Measurements from ENCODE around the gene BCAN. TPM values are rescaled to one million over a fixed set of nuclear protein-coding genes. Genes with fewer than 3 reads are reported as not detected.

Gene BCAN
- total RNA-seq, 1 donor = not detected

DNA sequence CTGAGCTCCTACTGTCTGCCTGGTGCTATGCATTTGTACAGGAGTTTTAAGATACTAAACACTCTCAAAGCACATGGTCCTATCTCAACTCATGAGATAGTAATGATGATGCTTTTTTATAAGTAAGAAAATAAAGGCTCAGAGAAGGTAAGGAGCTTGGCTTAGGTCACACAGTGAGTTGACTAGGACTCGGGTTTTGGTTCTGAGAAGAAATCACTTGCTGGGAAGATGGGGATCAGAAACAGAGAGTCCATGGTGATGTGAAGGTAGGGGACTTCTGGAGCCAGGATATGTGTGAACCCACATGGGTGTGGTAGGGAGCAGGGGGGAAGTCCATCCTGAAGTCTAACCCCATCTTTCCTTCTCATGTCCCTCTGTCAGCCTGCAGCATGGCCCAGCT is 3.7 kb downstream of the BCAN start:
- Histone ChIP-seq H3K27me3 (ENCODE audit: insufficient read depth, low read length) (peaks cover 78% of the 10 kb centered on the region), H3K9me3 (ENCODE audit: low read depth, low read length) (no peaks in the 10 kb centered on the region), H3K4me3 (ENCODE audit: low read length) (no peak overlapping the region), H3K4me1 (ENCODE audit: insufficient read depth, low read length) (peaks cover 20% of the 10 kb centered on the region)

DNA sequence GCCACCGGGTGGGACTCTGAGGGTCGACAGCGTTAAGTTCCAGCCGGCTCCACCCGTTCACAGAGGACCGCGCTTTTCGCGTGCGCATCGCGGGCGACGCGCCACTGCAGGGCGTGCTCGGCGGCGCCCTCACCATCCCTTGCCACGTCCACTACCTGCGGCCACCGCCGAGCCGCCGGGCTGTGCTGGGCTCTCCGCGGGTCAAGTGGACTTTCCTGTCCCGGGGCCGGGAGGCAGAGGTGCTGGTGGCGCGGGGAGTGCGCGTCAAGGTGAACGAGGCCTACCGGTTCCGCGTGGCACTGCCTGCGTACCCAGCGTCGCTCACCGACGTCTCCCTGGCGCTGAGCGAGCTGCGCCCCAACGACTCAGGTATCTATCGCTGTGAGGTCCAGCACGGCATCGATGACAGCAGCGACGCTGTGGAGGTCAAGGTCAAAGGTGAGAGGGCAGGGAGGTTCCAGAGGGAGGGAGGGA is 4.9 kb downstream of the BCAN start:
- peaks cover 14% of the 10 kb centered on the region for H3K4me1 ChIP-seq (ENCODE audit: insufficient read depth, low read length)
- peaks cover 71% of the 10 kb centered on the region for H3K27me3 ChIP-seq (ENCODE audit: insufficient read depth, low read length)

DNA sequence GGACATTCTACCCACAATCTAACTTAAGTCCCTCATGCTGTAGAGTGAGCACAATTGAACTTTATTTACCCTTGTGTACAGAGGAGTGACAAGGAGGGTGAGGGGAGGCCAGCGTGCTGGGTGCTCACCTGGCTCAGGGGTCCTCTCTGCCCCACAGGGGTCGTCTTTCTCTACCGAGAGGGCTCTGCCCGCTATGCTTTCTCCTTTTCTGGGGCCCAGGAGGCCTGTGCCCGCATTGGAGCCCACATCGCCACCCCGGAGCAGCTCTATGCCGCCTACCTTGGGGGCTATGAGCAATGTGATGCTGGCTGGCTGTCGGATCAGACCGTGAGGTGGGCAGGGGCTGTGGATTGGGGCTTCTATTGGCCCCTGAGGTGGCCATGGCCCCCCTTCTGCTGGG is 5.4 kb downstream of the BCAN start:
- Histone ChIP-seq H3K4me1 (ENCODE audit: insufficient read depth, low read length) (peaks cover 11% of the 10 kb centered on the region), H3K27me3 (ENCODE audit: insufficient read depth, low read length) (peaks cover 70% of the 10 kb centered on the region)

More for the DNA sequence above, 4.9 kb downstream of the BCAN start:
- no peak overlapping the region for H3K4me3 ChIP-seq (ENCODE audit: low read length)
- no peaks in the 10 kb centered on the region for H3K9me3 ChIP-seq (ENCODE audit: low read depth, low read length)

DNA sequence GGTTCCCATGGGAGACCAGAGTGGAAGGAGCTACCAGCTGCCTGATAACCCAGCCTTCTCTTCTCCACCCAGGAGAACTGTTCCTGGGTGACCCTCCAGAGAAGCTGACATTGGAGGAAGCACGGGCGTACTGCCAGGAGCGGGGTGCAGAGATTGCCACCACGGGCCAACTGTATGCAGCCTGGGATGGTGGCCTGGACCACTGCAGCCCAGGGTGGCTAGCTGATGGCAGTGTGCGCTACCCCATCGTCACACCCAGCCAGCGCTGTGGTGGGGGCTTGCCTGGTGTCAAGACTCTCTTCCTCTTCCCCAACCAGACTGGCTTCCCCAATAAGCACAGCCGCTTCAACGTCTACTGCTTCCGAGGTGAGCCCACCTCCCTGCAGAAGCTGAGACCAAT is 6.6 kb downstream of the BCAN start:
- no peaks in the 10 kb centered on the region for H3K9me3 ChIP-seq (ENCODE audit: low read depth, low read length)
- peaks cover 6% of the 10 kb centered on the region for H3K4me1 ChIP-seq (ENCODE audit: insufficient read depth, low read length)
- H3K27me3 ChIP-seq (ENCODE audit: insufficient read depth, low read length) = peaks cover 62% of the 10 kb centered on the region
- no peak overlapping the region for H3K4me3 ChIP-seq (ENCODE audit: low read length)

More for the DNA sequence above, 5.4 kb downstream of the BCAN start:
- no peaks in the 10 kb centered on the region for H3K9me3 ChIP-seq (ENCODE audit: low read depth, low read length)
- no peak overlapping the region for H3K4me3 ChIP-seq (ENCODE audit: low read length)

DNA sequence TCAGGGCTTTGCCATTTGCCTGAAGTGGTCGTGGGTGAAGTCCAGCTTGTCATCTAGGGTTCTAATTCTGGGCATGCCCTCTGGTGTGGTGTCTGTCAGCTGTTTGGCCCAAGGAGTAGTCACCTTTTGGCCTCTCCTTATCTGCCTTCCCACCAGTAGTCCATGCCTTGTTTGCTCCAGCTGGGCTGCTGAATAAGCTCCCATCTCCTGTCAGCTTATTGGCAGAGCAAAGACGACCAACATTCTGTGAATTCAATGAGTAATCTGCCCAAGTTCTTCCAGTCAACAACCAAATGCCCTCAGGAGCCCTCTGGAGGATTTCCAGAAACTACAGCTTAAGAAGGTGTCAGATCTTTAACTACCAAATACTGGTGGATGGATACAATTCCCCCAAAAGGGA is 7.0 kb downstream of the BCAN start:
- Histone ChIP-seq H3K4me1 (ENCODE audit: insufficient read depth, low read length) (peaks cover 1% of the 10 kb centered on the region), H3K27me3 (ENCODE audit: insufficient read depth, low read length) (peaks cover 60% of the 10 kb centered on the region)

DNA sequence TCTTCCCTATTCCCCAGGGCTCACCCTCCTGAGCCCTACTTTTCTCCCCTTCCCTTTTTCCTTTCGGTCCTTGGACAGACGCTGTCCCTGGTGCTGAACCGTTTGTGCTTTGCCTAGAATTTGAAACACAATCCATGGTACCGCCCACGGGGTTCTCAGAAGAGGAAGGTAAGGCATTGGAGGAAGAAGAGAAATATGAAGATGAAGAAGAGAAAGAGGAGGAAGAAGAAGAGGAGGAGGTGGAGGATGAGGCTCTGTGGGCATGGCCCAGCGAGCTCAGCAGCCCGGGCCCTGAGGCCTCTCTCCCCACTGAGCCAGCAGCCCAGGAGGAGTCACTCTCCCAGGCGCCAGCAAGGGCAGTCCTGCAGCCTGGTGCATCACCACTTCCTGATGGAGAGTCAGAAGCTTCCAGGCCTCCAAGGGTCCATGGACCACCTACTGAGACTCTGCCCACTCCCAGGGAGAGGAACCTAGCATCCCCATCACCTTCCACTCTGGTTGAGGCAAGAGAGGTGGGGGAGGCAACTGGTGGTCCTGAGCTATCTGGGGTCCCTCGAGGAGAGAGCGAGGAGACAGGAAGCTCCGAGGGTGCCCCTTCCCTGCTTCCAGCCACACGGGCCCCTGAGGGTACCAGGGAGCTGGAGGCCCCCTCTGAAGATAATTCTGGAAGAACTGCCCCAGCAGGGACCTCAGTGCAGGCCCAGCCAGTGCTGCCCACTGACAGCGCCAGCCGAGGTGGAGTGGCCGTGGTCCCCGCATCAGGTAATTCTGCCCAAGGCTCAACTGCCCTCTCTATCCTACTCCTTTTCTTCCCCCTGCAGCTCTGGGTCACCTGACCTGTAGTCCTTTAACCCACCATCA is 10.4 kb downstream of the BCAN start:
- Histone ChIP-seq H3K27me3 (ENCODE audit: insufficient read depth, low read length) (peaks cover 63% of the 10 kb centered on the region), H3K4me1 (ENCODE audit: insufficient read depth, low read length) (peaks cover 10% of the 10 kb centered on the region), H3K4me3 (ENCODE audit: low read length) (no peak overlapping the region), H3K9me3 (ENCODE audit: low read depth, low read length) (no peaks in the 10 kb centered on the region)

More for the DNA sequence above, 7.0 kb downstream of the BCAN start:
- no peaks in the 10 kb centered on the region for H3K9me3 ChIP-seq (ENCODE audit: low read depth, low read length)
- H3K4me3 ChIP-seq (ENCODE audit: low read length) = no peak overlapping the region

DNA sequence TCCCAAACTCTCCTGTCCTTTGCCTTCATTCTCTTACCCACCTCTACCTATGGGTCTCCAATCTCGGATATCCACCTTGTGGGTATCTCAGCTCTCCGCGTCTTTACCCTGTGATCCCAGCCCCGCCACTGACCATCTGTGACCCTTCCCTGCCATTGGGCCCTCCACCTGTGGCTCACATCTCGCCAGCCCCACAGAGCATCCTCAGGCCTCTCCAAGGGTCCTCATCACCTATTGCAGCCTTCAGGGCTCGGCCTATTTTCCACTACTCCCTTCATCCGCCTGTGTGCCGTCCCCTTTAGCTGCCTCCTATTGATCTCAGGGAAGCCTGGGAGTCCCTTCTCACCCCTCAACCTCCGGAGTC is 11.1 kb downstream of the BCAN start:
- H3K27me3 ChIP-seq (ENCODE audit: insufficient read depth, low read length) = peaks cover 60% of the 10 kb centered on the region
- no peak overlapping the region for H3K4me3 ChIP-seq (ENCODE audit: low read length)
- peaks cover 16% of the 10 kb centered on the region for H3K4me1 ChIP-seq (ENCODE audit: insufficient read depth, low read length)
- no peaks in the 10 kb centered on the region for H3K9me3 ChIP-seq (ENCODE audit: low read depth, low read length)

DNA sequence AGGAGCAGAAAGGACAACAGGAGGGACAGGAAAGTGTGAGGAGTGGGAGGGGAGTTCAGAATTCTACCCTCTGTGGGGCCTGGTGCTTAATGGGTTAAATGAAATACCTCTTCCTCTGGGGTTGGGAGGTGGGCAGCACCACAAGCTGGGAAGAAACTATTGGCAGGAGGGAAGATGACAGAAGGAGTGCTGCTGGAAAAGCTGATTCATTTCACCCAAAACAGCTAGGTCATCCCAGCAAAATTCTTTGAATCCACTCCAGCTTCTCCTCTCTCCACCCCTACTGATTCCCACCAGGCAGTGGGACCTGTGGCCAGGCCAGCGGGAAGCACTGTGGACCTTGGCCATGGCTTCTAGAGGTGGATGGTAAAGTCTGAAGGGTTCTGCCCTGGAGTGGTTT is 12.8 kb downstream of the BCAN start:
- H3K4me3 ChIP-seq (ENCODE audit: low read length) = no peak overlapping the region
- H3K4me1 ChIP-seq (ENCODE audit: insufficient read depth, low read length) = peaks cover 28% of the 10 kb centered on the region
- no peaks in the 10 kb centered on the region for H3K9me3 ChIP-seq (ENCODE audit: low read depth, low read length)
- H3K27me3 ChIP-seq (ENCODE audit: insufficient read depth, low read length) = peaks cover 49% of the 10 kb centered on the region

DNA sequence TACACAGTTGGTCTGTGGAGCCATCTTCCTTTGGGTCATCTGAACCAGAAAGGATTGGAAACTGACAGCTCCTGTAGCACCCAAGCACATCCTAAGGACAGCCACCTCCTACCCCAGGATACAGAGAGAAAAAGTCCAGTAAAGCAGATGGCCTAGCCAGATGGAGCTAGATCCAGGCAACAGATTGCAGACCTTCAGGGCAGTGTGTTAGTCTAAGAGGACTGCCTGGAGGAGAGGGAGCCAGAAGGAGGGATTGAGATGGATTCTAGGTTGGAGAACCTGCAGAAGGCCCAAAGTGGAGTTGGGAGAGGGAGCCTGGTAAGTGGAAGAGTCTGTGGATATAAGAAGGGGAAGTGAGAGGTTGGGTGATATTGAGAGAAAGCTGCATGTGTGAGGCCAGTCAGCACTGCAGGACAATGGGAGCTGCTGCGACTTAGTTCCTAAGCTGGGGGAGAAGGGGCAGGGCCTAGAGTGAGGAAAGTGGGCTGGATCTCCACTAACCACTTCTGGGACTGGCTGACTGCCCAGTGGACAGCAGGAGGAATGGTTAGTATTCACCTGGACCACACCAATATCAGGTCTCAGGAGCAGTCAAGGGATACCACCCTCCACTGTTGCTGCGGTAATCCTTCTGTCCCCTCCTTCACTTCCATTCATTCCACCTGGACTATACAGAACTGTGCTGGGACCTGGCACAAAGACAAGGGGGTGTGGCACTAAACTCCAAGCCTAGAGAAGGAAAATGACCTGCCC is 13.4 kb downstream of the BCAN start:
- H3K27me3 ChIP-seq (ENCODE audit: insufficient read depth, low read length) = peaks cover 47% of the 10 kb centered on the region
- H3K4me1 ChIP-seq (ENCODE audit: insufficient read depth, low read length) = peaks cover 33% of the 10 kb centered on the region
- H3K4me3 ChIP-seq (ENCODE audit: low read length) = no peak overlapping the region
- H3K9me3 ChIP-seq (ENCODE audit: low read depth, low read length) = no peaks in the 10 kb centered on the region

DNA sequence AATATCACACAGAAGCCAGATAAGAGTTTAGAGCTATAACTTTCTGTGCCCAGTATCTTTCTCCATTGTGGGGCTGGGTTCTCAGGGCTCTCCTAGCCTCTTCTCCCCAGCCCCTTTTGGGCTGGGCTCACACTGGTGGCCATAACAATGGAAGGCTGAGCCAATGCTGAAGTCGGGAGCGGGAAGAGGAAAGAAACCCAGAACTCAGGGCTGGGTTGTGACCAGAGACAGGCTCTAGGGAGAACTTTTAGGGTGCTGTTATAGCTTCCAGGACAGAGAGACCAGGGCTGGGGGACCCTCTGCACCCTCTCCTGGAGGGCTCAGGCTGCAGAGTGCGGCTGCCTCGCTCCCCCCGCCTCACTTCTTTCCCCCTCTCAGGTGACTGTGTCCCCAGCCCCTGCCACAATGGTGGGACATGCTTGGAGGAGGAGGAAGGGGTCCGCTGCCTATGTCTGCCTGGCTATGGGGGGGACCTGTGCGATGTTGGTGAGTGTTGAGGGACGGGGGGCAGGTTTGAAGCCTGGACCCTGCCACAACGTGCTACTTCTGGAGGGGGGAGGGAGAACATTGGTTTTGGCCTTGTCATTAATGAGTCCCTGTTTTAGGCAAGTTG is 14.1 kb downstream of the BCAN start:
- H3K9me3 ChIP-seq (ENCODE audit: low read depth, low read length) = no peaks in the 10 kb centered on the region
- H3K27me3 ChIP-seq (ENCODE audit: insufficient read depth, low read length) = peaks cover 47% of the 10 kb centered on the region
- no peak overlapping the region for H3K4me3 ChIP-seq (ENCODE audit: low read length)
- H3K4me1 ChIP-seq (ENCODE audit: insufficient read depth, low read length) = peaks cover 40% of the 10 kb centered on the region

DNA sequence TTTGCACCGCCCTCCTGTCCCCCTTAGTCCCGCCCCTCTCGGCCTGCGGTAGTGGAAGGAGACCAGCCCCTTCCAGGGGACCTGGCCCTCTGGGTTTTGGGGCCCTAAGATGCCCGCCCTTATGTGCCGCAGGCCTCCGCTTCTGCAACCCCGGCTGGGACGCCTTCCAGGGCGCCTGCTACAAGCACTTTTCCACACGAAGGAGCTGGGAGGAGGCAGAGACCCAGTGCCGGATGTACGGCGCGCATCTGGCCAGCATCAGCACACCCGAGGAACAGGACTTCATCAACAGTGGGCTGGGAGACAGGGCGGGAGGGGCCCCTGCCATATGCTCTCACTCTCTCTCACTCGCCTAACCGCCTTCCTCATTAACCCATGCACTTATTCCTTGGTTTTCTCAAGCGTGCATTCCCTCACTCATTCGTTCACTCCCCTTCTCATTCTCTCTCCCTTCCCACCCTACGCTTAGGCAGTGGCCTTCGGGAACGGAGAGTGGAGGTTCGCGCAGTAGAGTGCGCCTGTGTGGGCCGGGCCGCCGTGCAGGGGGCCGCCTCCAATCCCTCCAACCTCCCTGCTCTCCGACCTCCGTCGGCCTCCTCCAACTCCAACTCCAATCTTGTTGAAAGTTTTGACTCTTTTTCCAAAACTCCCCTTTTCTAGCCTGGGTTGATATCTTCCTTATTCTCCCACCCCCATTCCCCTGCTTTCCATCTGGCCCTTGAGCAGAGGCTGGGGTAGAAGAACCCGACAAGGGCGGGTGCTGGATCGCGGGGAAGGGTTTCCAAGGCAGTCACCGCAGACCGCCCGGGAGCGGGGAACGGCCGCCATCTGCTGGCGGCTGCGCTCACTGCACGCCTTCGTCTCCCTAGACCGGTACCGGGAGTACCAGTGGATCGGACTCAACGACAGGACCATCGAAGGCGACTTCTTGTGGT is 15.2 kb downstream of the BCAN start:
- H3K9me3 ChIP-seq (ENCODE audit: low read depth, low read length) = no peaks in the 10 kb centered on the region
- H3K4me1 ChIP-seq (ENCODE audit: insufficient read depth, low read length) = peaks cover 51% of the 10 kb centered on the region
- H3K4me3 ChIP-seq (ENCODE audit: low read length) = no peak overlapping the region
- H3K27me3 ChIP-seq (ENCODE audit: insufficient read depth, low read length) = peaks cover 40% of the 10 kb centered on the region

DNA sequence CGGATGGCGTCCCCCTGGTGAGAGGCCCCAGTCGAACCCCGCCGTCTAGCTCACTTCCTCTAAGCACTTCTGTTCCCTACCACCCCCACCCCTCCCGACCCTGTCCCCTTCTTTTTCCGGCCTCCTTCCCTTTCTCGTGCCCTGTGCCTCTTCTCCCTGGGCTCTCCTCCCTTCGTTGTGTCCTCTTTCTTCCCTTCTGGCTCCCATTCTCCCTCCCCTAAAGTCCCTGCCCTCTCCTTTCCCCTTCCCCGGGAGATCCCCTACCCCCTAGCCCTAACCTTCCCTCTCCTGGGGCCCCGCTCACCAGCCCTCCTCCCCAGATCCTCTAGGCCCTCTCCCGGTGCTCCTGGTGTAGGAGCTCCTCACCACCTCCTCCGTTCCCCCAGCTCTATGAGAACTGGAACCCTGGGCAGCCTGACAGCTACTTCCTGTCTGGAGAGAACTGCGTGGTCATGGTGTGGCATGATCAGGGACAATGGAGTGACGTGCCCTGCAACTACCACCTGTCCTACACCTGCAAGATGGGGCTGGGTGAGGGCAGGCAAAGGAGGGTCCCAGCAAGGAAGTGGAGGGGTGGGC is 15.9 kb downstream of the BCAN start:
- Histone ChIP-seq H3K4me1 (ENCODE audit: insufficient read depth, low read length) (peaks cover 58% of the 10 kb centered on the region), H3K4me3 (ENCODE audit: low read length) (no peak overlapping the region), H3K9me3 (ENCODE audit: low read depth, low read length) (no peaks in the 10 kb centered on the region), H3K27me3 (ENCODE audit: insufficient read depth, low read length) (peaks cover 40% of the 10 kb centered on the region)

DNA sequence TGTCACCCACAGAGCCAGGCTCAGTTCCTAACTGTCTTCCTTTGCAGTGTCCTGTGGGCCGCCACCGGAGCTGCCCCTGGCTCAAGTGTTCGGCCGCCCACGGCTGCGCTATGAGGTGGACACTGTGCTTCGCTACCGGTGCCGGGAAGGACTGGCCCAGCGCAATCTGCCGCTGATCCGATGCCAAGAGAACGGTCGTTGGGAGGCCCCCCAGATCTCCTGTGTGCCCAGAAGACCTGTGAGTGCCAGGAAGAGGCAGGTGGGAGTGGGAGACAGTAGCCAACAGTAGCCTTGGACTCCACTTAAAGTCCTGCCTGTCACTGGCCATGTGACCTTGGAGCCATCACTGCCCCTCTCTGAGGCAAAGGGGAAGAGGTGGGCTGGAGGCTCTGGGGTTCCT is 16.6 kb downstream of the BCAN start:
- no peaks in the 10 kb centered on the region for H3K9me3 ChIP-seq (ENCODE audit: low read depth, low read length)
- H3K27me3 ChIP-seq (ENCODE audit: insufficient read depth, low read length) = peaks cover 38% of the 10 kb centered on the region
- peaks cover 65% of the 10 kb centered on the region for H3K4me1 ChIP-seq (ENCODE audit: insufficient read depth, low read length)
- no peak overlapping the region for H3K4me3 ChIP-seq (ENCODE audit: low read length)

DNA sequence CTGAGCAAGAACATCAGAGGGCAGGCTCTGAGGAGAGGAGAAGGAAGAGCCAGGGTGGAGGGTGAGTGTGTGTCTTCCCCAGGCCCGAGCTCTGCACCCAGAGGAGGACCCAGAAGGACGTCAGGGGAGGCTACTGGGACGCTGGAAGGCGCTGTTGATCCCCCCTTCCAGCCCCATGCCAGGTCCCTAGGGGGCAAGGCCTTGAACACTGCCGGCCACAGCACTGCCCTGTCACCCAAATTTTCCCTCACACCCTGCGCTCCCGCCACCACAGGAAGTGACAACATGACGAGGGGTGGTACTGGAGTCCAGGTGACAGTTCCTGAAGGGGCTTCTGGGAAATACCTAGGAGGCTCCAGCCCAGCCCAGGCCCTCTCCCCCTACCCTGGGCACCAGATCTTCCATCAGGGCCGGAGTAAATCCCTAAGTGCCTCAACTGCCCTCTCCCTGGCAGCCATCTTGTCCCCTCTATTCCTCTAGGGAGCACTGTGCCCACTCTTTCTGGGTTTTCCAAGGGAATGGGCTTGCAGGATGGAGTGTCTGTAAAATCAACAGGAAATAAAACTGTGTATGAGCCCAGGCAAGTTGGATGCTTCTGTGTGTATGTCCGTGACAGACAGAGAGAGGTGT is 17.1 kb downstream of the BCAN start:
- Histone ChIP-seq H3K4me1 (ENCODE audit: insufficient read depth, low read length) (peaks cover 68% of the 10 kb centered on the region), H3K27me3 (ENCODE audit: insufficient read depth, low read length) (peaks cover 33% of the 10 kb centered on the region), H3K4me3 (ENCODE audit: low read length) (no peak overlapping the region), H3K9me3 (ENCODE audit: low read depth, low read length) (no peaks in the 10 kb centered on the region)
